HT-29 (cell line): ENCODE results near the gene DIS3L. TPM values are rescaled to one million over a fixed set of nuclear protein-coding genes. Genes with fewer than 3 reads are reported as not detected.
"Not testable (repeated sequence)": the region's sequence is repeated elsewhere in the genome, so short reads cannot be mapped to it uniquely, and the experiment has no call there.

Experiments used
- DNase-seq: peaks from one replicate; pipeline ENCODE4 v3.0.0-alpha.2; 2015; ENCODE audit warnings: low spot score
- total RNA-seq: library from RNA; depleted of rRNA; stranded (reverse); fragments of >200 nt; shearing (Covaris generic); gene quantifications from 2 replicates; pipeline ENCODE4 v1.2.3, GENCODE V29; 2014

Gene DIS3L
- total RNA-seq, 1 experiment from 2014 or later = 14.5 TPM

GRCh38 chr15:66309828-66310227 is 16.5 kb downstream of the DIS3L start:
- no peak for DNase-seq

GRCh38 chr15:66310786-66311185 is 17.4 kb downstream of the DIS3L start:
- DNase-seq = no peak

- no peak for DNase-seq
These were observed 18.8 kb downstream of the DIS3L start for GRCh38 chr15:66312144-66312543.

GRCh38 chr15:66323312-66323928 is 30.1 kb downstream of the DIS3L start:
- DNase-seq = no peak

GRCh38 chr15:66326051-66326450 is 32.7 kb downstream of the DIS3L start:
- DNase-seq = no peak

- no peak for DNase-seq
These were observed 34.4 kb downstream of the DIS3L start for GRCh38 chr15:66327736-66328135.

- DNase-seq = no peak
These were observed 35.4 kb downstream of the DIS3L start for GRCh38 chr15:66328771-66329170.

- not testable (repeated sequence) for DNase-seq
These were observed 55.2 kb downstream of the DIS3L start for GRCh38 chr15:66348530-66348929.

GRCh38 chr15:66356077-66356358 is 62.6 kb downstream of the DIS3L start:
- DNase-seq = no peak

- peak; percentile 98 for DNase-seq
These were observed 63.2 kb downstream of the DIS3L start, which contains the start of gene TIPIN for GRCh38 chr15:66356359-66357236. Gene TIPIN (minus strand): TSS chr15:66356685. CDS start chr15:66352947, 3,738 bp downstream.

- peak; percentile 42 for DNase-seq
These were observed 66.4 kb downstream of the DIS3L start for GRCh38 chr15:66359740-66360139.

- not testable (repeated sequence) for DNase-seq
These were observed 68.5 kb downstream of the DIS3L start for GRCh38 chr15:66361745-66362460.

GRCh38 chr15:66362776-66363175 is 69.4 kb downstream of the DIS3L start:
- DNase-seq = no peak

- no peak for DNase-seq
These were observed 71.7 kb downstream of the DIS3L start for GRCh38 chr15:66364944-66365528.

- DNase-seq = peak; percentile 48
These were observed 76.6 kb downstream of the DIS3L start for GRCh38 chr15:66369773-66370651.

- no peak for DNase-seq
These were observed 80.8 kb downstream of the DIS3L start for GRCh38 chr15:66374179-66374578.

- no peak for DNase-seq
These were observed 85.6 kb downstream of the DIS3L start for GRCh38 chr15:66378814-66379430.

- not testable (repeated sequence) for DNase-seq
These were observed 88.0 kb downstream of the DIS3L start for GRCh38 chr15:66381376-66381775.
